NCI-H1092 treated with DMSO at 0.1 percent for 48 hours (cell line): Measurements from ENCODE around the gene FAM171A2.
"Not testable (repeated sequence)": the region's sequence is repeated elsewhere in the genome, so short reads cannot be mapped to it uniquely, and the experiment has no call there.

Experiments used
- DNase-seq: peaks from one replicate; lab custom pipeline; 2025; lab: John Stamatoyannopoulos, UW

Gene FAM171A2

GRCh38 chr17:44360826-44361225 lies 2.8 kb downstream of the FAM171A2 start:
- DNase-seq, result no peak

- DNase-seq, result no peak
Observed at GRCh38 chr17:44360144-44360533, 3.5 kb downstream of the FAM171A2 start.

GRCh38 chr17:44359458-44360143 lies 4.1 kb downstream of the FAM171A2 start:
- no peak for DNase-seq

DNA sequence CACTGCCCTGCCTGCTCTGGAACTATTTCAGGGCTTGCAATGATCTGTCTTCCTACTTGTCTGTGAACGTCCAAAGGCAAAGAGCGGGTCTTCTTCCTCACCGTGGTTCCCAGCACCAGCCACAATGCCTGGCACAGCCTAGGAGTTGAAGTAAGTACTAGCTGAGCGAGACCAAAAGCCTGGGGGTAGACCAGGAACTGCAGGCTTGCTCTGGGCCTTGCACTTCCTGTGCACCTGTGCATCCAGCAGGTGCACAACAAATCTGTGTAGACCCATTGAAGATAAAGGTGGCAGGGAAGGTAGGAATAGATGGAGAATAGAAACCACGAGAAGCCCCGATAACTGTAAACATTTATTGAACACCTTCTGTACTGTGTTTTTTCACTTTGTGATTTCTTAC lies 4.6 kb downstream of the FAM171A2 start:
- no peak for DNase-seq

DNA sequence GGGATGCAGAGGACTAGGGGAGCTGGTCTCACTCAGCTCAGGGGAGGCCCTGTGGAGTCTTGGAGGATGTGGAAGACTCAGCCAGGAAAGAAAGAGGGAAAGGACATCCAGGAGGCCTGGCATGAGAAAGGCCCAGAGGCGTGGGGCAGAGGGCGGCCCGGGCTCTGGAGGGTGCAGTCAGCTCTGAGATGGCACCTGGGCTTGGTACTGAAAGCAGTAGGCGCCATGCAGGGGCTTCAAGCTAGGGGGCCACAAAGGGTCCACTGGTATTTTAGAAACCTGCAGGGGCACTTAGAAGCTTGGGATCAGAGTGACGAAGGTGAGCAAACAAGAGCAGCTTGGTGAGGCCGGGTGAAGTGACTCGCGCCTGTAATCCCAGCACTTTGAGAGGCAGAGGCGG lies 5.6 kb downstream of the FAM171A2 start:
- DNase-seq, result no peak

DNA sequence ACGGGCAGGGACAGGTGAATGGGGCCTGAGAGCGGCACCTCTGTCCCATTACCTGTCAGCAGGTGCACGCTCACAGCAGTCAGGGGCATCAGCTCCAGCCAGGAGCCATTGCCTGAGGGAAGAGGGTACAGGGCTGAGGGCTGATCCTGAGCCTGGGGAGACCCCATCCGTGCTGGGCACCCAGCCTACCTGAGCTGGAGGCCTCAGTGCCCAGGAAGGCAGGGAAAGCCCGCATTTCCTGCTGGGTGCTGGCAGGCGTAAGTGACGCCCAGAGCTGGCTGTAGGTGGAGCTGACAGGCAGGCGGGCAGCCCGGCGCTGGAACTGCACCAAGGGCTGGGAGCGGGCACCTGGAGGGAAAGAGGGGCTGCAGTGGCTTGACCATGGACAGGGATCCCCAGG lies 7.4 kb downstream of the FAM171A2 start:
- no peak for DNase-seq

DNA sequence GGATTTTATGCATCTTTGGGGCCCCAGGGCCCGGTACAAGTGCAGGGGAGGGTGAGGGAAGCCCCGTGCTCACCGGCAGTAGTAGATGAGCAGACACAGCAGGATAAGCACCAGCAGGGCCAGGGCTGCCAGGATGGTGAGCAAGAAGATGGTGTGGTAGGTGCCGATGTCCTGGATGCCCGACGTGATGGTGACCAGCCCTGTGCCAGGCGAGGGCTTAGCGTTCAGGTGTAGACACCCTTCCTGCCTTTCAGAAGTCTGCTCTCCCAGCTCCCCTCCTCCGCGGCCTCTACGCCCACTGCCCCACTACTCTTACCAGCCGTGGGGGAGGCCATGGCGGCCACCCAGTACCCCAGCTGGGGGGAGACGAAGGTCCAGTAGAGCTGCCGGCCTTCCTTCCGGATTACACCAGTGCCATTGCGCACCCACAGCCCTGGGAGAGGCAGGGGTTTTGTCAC lies 8.0 kb downstream of the FAM171A2 start:
- no peak for DNase-seq

DNA sequence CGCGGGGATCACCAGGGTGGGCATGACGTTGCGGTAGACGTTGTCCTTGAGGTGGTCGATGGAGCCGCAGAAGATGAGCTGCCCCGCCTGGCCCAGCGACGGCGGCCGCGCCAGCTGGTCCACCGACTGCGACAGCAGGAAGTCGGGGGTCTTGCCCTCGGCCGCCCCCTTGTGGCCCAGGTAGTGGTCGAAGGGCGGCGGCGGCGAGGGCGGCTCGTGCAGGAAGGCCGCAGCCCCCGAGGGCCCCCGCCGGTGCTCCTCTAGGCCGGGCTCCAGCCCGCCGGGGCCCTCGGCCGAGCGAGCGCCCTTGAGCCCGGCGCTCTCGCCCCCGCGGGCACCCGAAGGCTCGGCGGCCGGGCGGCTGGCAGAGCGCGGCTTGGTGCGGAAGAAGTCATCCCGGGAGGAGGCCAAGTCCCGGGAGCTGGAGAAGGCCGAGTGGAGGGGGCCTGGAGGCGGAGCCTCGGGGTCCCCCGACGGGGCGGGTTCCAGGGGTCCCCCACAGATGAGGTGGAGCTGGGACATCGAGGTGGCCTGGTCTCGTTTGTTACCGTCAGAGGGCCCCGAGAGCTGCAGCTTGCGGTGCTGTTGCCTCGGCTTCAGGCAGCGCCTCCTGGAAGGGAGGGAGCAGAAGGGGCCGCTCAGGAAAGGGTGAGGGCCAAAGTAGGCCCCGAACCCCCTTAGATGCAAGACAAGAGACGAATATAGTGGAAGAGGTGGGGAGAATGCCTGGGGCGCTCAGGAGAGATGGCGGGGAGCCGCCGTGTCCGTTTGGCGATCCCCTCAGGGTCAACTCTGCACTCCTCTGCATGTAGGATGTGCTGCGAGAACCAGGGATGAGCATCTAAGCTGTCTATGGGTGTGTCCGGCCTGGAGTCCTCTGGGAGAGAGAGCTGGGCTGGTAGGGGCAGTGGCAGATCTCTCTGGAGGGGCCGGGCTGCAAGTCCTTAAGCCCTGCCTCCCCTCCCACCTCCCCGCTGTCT lies 8.8 kb downstream of the FAM171A2 start:
- DNase-seq, result no peak

GRCh38 chr17:44353672-44354331 lies 9.9 kb downstream of the FAM171A2 start:
- no peak for DNase-seq

- DNase-seq, result no peak
Observed at GRCh38 chr17:44352828-44353671, 10.6 kb downstream of the FAM171A2 start.

DNA sequence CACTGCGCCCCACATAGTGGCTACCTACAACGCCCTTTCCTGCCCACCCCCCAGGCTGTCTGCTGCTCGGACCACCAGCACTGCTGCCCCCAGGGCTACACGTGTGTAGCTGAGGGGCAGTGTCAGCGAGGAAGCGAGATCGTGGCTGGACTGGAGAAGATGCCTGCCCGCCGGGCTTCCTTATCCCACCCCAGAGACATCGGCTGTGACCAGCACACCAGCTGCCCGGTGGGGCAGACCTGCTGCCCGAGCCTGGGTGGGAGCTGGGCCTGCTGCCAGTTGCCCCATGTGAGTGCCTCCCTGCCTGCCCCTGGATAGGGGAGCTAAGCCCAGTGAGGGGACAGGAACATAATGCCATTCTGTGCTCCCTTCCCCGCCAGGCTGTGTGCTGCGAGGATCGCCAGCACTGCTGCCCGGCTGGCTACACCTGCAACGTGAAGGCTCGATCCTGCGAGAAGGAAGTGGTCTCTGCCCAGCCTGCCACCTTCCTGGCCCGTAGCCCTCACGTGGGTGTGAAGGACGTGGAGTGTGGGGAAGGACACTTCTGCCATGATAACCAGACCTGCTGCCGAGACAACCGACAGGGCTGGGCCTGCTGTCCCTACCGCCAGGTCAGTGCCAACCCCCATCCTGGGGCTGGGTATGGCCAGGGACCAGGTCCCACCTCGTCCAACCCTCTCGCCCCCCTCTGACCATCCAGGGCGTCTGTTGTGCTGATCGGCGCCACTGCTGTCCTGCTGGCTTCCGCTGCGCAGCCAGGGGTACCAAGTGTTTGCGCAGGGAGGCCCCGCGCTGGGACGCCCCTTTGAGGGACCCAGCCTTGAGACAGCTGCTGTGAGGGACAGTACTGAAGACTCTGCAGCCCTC lies 11.5 kb downstream of the FAM171A2 start:
- no peak for DNase-seq

- DNase-seq, result no peak
Observed at GRCh38 chr17:44351464-44351863, 12.2 kb downstream of the FAM171A2 start.

DNA sequence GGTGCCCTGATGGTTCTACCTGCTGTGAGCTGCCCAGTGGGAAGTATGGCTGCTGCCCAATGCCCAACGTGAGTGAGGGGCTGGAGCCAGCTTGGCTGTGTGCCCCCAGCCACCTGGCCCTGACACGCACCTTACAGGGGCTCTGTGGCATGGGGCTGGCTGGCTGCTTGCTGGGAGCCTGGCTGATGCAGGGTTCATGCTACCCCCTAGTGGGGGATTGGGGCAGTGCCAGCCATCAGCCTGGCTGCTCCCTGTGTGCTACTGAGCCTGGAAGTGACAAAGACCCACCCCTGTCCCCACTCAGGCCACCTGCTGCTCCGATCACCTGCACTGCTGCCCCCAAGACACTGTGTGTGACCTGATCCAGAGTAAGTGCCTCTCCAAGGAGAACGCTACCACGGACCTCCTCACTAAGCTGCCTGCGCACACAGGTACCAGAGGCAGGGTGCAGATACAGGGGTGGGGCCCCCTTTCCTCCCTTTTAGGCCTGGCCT lies 12.9 kb downstream of the FAM171A2 start:
- DNase-seq, result peak; percentile 39

DNA sequence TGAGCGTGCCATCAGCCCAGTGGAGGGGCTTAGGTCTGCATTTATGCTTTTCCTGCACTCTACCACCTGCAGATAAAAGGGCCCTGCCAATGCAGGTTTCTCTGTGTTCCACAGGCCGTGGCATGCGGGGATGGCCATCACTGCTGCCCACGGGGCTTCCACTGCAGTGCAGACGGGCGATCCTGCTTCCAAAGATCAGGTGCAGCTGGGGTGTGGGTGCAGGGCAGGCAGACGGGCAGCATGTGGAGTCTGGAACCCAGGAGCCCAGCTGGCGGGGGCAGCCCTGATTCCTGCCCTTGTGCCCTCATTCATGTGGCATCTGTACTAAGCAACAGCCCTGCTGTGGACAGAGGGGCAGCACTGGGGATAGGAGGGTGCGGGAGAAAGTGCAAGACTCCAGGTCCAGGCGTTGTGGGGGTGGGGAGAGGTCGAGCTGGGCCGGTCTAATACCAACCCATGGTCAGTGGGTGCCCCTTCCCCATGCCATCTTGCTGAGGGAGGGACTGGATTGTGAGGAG lies 14.0 kb downstream of the FAM171A2 start:
- DNase-seq, result no peak

DNA sequence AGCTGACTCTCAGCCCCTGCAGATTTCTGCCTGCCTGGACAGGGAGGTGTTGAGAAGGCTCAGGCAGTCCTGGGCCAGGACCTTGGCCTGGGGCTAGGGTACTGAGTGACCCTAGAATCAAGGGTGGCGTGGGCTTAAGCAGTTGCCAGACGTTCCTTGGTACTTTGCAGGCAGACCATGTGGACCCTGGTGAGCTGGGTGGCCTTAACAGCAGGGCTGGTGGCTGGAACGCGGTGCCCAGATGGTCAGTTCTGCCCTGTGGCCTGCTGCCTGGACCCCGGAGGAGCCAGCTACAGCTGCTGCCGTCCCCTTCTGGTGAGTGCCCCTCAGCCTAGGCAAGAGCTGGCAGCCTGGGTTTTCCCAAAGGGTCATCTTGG lies 14.7 kb downstream of the FAM171A2 start:
- DNase-seq, result no peak

DNA sequence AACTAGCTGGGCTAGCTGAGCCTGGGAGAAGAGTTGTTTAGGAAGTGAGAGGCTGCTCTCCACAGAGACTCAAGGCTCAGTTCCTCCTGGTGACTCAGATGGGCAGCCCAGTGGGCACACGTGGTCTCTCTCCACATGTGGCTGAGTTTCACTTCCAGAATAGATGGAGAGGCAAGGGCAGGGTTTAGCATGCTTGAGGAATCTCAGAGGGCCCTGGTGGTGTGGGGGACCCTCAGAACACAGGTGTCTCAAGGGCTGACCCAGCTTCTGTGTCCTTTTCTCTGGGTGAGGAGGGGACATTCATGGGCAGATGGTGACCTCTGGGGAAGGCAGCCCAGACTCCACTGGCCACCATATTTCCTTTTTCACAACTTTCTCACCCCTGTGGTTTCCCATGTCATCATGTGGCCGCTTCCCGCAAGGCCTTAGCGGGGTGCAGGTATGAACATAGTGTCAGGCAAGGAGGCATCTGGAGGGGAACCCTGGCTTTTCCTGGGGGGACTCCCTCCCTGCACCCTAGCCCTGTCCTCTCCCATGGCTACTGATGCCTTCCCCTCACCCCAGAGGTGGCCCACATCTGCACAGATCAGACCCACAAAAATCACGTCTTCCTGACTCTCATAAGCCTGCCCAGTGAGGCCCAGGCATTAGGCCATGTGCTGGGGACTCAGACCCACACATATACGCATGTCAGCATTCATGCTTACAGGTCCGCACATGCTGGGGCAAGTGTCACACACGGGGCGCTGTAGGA lies 15.2 kb downstream of the FAM171A2 start:
- no peak for DNase-seq

DNA sequence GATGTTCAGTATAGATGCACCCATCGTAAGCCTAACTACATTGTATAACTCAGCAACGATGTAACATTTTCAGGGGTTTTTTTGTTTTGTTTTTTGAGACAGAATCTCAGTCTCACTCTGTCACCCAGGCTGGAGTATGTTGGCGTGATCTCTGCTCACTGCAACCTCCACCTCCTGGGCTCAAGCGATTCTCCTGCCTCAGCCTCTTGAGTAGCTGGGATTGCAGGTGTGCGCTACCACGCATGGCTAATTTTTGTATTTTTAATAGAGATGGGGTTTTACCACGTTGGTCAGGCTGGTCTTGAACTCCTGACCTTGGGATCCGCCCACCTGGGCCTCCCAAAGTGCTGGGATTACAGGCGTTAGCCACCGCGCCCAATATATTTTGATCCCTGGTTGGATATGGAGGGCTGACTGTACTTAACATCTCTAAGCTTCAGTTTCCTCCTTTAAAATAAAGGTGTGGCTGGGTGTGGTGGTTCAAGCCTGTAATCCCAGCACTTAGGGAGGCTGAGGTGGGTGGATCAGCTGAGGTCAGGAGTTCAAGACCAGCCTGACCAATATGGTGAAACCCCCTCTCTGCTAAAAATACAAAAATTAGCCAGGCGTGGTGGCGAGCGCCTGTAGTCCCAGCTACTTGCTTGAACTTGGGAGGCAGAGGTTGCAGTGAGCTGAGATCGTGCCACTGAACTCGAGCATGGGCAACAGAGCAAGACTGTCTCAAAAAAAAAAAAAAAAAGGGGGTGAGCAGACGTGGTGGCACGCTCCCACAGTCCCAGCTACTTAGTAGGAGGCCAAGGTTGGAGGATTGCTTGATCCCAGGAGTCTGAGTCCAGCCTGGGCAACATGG lies 16.2 kb downstream of the FAM171A2 start:
- DNase-seq, result not testable (repeated sequence)

GRCh38 chr17:44346064-44346844 lies 17.4 kb downstream of the FAM171A2 start:
- no peak for DNase-seq
